ENCODE measurements around the gene LRPPRC. TPM values are rescaled to one million over a fixed set of nuclear protein-coding genes. Genes with fewer than 3 reads are reported as not detected.

LRPPRC gene
- total RNA-seq, 2 donors from 2014 or later = 39.2 to 75.6 TPM

DNA sequence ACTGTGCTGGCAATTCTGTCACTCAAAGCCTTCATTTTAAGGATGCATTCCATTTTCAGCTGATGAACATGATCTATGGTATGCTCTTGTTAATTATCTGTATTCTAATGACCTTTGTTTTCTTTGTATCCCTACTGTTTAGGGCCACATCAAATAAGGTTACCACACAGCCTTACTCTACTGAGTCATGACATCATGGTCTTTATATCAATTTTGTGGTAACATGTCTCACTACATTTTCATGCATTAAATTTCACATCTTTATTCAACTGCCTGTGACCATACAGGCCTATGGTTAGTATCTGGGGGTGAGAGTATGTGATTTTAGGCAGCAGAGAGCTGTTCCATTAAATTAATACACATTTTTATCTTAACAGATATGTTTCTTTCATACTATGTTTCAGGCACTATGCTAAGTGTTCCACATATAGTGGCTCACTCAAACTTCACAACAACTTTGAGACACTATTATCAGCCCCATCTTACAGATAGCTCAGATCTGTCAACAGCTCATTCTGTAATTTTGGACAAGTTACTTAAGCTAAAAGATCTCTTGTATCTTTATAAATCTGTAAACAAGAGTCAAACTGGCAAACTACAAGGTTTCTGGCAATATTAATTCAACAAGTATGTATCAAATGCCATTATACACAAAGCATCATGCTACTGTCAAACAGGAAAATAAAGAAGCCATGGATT, 18.0 kb downstream of the LRPPRC start:
- Histone ChIP-seq H3K36me3 (peaks cover 55% of the 10 kb centered on the region), H3K4me1 (no peaks in the 10 kb centered on the region), H3K9me3 (no peaks in the 10 kb centered on the region), H3K27ac (no peak overlapping the region), H3K27me3 (no peaks in the 10 kb centered on the region), H3K4me3 (no peak overlapping the region)
- TF ChIP-seq, protein P1, sequence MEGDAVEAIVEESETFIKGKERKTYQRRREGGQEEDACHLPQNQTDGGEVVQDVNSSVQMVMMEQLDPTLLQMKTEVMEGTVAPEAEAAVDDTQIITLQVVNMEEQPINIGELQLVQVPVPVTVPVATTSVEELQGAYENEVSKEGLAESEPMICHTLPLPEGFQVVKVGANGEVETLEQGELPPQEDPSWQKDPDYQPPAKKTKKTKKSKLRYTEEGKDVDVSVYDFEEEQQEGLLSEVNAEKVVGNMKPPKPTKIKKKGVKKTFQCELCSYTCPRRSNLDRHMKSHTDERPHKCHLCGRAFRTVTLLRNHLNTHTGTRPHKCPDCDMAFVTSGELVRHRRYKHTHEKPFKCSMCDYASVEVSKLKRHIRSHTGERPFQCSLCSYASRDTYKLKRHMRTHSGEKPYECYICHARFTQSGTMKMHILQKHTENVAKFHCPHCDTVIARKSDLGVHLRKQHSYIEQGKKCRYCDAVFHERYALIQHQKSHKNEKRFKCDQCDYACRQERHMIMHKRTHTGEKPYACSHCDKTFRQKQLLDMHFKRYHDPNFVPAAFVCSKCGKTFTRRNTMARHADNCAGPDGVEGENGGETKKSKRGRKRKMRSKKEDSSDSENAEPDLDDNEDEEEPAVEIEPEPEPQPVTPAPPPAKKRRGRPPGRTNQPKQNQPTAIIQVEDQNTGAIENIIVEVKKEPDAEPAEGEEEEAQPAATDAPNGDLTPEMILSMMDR (IDR thresholded peaks at IDR 0.05) = no peak
- no peak for DNase-seq (ENCODE audit: low spot score)

DNA sequence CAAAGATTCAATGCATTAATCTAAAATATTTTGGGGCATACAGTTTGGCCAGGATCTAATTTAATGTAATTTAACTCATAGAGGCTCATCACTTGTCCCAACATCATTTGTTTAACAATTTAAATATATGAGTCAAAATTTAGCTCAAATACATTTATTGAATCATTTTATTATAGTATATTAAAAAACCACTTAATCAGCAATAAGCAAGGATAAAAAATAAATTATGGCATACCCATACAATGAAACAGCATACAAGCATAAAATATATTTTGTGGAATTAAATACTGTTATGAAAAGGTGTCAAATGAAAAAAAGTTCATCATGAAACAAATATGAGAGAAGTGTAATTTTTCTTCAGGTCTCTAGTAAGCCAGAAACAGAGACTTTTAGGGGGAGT, 34.9 kb downstream of the LRPPRC start:
- Histone ChIP-seq H3K36me3 (peaks cover 72% of the 10 kb centered on the region), H3K9me3 (no peaks in the 10 kb centered on the region), H3K4me3 (no peak overlapping the region), H3K27ac (no peak overlapping the region), H3K27me3 (no peaks in the 10 kb centered on the region), H3K4me1 (no peaks in the 10 kb centered on the region)
- TF ChIP-seq, protein P1 (IDR thresholded peaks at IDR 0.05) = no peak
- DNase-seq (ENCODE audit: low spot score) = no peak

DNA sequence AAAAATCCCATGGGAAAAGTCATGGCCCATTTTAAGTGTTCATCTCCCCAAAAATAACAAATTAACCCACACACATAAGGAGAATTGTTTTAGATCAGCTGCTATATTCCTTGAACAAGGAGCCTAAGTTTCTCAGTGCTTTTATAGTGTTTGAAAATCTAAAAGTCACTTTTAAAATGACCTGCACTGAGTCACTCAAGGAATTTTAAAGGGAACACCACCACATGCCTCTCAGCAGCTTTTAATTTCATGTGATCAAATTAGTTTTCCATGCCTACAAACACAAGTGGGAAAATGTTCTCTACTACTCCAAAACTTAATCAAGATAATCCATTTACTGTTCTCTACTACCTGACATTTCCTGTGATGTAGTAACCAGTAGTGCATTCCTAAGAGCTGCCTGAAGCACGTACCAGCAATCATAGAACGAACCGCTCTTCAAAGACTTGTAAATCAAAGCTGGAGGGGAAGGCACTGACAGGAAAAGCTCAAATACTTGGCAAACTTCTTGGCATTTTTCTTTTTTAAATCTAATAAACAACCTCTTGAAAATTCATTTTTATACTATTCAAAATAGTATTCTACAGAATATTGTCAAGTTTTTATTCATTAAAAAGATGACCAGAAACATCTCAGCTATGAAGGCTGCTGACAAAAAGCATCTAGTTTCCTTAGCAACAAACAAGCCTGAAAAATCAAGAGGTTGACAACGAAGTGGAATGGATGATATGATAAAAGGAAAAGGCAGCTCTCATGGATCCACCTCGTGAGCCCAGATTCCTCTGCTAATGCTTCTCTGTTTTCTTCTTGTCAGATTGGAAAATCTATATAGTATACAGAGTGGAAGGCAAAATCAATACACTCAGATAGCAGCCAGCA, 37.2 kb downstream of the LRPPRC start:
- TF ChIP-seq, protein P1 (IDR thresholded peaks at IDR 0.05) = no peak

DNA sequence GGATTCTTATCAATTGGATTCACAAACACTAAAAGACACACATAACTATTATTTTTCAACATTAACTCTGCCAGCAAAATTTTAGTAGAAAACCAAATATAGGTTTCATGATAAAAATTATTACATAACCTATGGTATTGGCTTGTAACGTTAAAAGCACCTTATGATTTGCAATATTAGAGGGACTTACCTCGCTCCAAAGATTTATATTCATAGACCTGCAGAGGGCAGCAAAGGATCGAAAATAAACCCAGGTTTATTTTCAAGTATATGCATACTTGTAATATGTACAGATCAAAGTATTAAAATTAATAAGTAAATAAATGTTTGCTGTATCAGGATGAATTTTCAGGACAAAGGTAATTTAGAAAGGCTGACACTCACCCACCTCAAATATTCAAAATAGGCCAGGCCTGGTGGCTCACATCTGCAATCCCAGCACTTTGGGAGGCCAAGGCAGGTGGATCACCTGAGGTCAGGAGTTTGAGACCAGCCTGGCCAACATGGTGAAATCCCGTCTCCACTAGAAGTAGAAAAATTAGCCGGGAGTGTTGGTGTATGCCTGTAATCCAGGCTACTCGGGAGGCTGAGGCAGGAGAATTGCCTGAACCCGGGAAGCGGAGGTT, 45.3 kb downstream of the LRPPRC start:
- H3K4me3 ChIP-seq = no peak overlapping the region
- H3K27me3 ChIP-seq = no peaks in the 10 kb centered on the region
- no peaks in the 10 kb centered on the region for H3K9me3 ChIP-seq
- no peak for DNase-seq (ENCODE audit: low spot score)
- peaks cover 78% of the 10 kb centered on the region for H3K36me3 ChIP-seq
- no peak overlapping the region for H3K27ac ChIP-seq
- TF ChIP-seq, protein P1 (IDR thresholded peaks at IDR 0.05) = peak; percentile 12 to 39
- H3K4me1 ChIP-seq = no peaks in the 10 kb centered on the region

More for the DNA sequence above, 37.2 kb downstream of the LRPPRC start:
- Histone ChIP-seq H3K27me3 (no peaks in the 10 kb centered on the region), H3K4me1 (no peaks in the 10 kb centered on the region), H3K9me3 (no peaks in the 10 kb centered on the region), H3K27ac (no peak overlapping the region), H3K4me3 (no peak overlapping the region), H3K36me3 (peaks cover 87% of the 10 kb centered on the region)
- DNase-seq (ENCODE audit: low spot score) = no peak

DNA sequence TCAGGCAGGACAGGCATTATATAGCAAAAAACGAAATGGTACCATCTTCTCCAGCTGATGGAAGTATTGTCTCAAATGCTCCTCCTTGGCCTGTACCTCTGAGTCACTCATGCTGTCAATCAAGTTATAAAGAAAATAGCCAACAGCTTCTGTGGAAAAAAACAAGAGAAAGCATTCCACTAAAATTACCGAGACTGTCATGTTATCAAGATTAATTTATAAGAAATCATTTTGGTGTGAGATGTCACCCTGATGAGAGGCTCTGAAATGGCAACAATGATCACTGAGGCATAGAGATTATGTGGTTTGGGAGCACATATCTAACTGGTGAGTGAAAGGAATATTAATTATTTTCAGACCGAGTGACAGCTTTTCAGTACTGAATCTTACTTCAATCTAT, 47.4 kb downstream of the LRPPRC start:
- Histone ChIP-seq H3K9me3 (no peaks in the 10 kb centered on the region), H3K4me1 (no peaks in the 10 kb centered on the region), H3K36me3 (peaks cover 76% of the 10 kb centered on the region), H3K27ac (no peak overlapping the region), H3K27me3 (no peaks in the 10 kb centered on the region), H3K4me3 (no peak overlapping the region)
- TF ChIP-seq, protein P1 (IDR thresholded peaks at IDR 0.05) = no peak
- DNase-seq (ENCODE audit: low spot score) = no peak
